ENCODE data around the gene SIK2. TPM values are rescaled to one million over a fixed set of nuclear protein-coding genes. Genes with fewer than 3 reads are reported as not detected.

Gene SIK2
- polyA plus RNA-seq, 1 donor from 2014 or later = 9.0 TPM

DNA sequence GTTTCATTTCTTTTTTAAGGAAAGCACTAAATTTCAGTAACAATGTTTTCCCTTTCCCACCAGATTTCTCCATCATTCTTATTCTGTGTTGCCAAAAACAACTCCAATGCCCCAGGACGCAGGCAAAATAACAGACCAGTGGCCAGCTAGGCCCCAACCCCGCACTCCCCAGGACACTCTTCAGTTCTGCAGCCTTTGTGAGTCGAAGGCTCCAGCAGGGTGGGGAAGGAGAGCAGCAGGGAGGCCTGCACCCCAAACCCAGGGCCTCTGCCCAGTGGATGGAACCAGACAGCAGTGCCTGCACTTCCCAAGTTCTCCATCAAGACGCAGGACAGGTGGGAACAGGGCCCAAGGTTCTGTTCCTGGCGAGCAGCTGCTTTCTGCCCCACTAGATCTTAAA is 129.6 kb downstream of the SIK2 start:
- Histone ChIP-seq H4K20me1 (ENCODE audit: insufficient read depth) (no peaks in the 10 kb centered on the region), H3K27me3 (ENCODE audit: insufficient read depth, low read depth, low read length) (no peaks in the 10 kb centered on the region), H3K4me2 (ENCODE audit: low read length) (no peak overlapping the region), H3K9ac (ENCODE audit: low read length) (no peak overlapping the region), H3K27ac (ENCODE audit: low read length) (peak overlapping the region; percentile 52), H3K9me3 (ENCODE audit: low read length) (no peaks in the 10 kb centered on the region), H3K79me2 (replicated peaks; ENCODE audit: insufficient read depth, low read length) (no peaks in the 10 kb centered on the region), H3K36me3 (ENCODE audit: insufficient read depth, low read length) (no peaks in the 10 kb centered on the region), H3K9me2 (ENCODE audit: insufficient read depth, low read length) (no peaks in the 10 kb centered on the region), H2AFZ (ENCODE audit: low read depth, low read length) (no peak overlapping the region), H3F3A (ENCODE audit: insufficient read depth, low read length, poor library complexity, severe bottlenecking) (no peaks in the 10 kb centered on the region), H3K4me3 (ENCODE audit: low read length) (no peak overlapping the region)
- TF ChIP-seq EP300 (conservative IDR thresholded peaks at IDR 0.05; ENCODE audit: poor library complexity, severe bottlenecking) (no peak), SMC3 (conservative IDR thresholded peaks at IDR 0.05; ENCODE audit: poor library complexity) (no peak), RAD21 (conservative IDR thresholded peaks at IDR 0.05) (no peak), EZH2 (IDR thresholded peaks at IDR 0.05; ENCODE audit: borderline replicate concordance, insufficient read depth, low read length, poor library complexity, severe bottlenecking) (no peak), TAF1 (IDR thresholded peaks at IDR 0.05; ENCODE audit: low read depth) (no peak), MXI1 (conservative IDR thresholded peaks at IDR 0.05; ENCODE audit: poor library complexity, severe bottlenecking) (no peak), POLR2AphosphoS5 (IDR thresholded peaks at IDR 0.05) (no peak), REST (IDR thresholded peaks at IDR 0.05; ENCODE audit: borderline replicate concordance) (no peak)
- TF ChIP-seq, protein P1, sequence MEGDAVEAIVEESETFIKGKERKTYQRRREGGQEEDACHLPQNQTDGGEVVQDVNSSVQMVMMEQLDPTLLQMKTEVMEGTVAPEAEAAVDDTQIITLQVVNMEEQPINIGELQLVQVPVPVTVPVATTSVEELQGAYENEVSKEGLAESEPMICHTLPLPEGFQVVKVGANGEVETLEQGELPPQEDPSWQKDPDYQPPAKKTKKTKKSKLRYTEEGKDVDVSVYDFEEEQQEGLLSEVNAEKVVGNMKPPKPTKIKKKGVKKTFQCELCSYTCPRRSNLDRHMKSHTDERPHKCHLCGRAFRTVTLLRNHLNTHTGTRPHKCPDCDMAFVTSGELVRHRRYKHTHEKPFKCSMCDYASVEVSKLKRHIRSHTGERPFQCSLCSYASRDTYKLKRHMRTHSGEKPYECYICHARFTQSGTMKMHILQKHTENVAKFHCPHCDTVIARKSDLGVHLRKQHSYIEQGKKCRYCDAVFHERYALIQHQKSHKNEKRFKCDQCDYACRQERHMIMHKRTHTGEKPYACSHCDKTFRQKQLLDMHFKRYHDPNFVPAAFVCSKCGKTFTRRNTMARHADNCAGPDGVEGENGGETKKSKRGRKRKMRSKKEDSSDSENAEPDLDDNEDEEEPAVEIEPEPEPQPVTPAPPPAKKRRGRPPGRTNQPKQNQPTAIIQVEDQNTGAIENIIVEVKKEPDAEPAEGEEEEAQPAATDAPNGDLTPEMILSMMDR (IDR thresholded peaks at IDR 0.05; ENCODE audit: poor library complexity, severe bottlenecking) = no peak

DNA sequence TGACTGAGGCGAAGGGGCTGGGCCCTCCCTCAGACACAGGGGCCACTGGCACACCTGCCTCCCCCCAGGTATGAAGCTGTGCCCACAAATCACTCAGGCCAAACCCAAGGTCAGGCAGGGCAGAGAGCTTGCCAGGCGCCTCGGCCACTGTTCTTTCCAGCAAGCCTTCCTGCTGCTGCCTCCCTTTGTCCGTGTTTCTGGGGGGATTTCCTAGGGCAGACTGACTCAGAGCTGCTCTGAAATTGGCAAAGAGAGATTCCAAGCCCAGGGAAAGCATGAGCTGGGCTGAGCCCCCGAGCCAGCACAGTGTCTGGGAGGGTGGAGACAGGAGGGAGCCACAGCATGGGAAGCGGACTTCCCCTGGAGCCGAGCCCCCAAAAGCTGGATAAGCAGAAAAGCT is 130.8 kb downstream of the SIK2 start:
- H3K9me3 ChIP-seq (ENCODE audit: low read length) = no peaks in the 10 kb centered on the region
- H2AFZ ChIP-seq (ENCODE audit: low read depth, low read length) = no peak overlapping the region
- H3K27ac ChIP-seq (ENCODE audit: low read length) = no peak overlapping the region
- TF ChIP-seq, protein P1 (IDR thresholded peaks at IDR 0.05; ENCODE audit: poor library complexity, severe bottlenecking) = no peak
- TF ChIP-seq EZH2 (IDR thresholded peaks at IDR 0.05; ENCODE audit: borderline replicate concordance, insufficient read depth, low read length, poor library complexity, severe bottlenecking) (no peak), EP300 (conservative IDR thresholded peaks at IDR 0.05; ENCODE audit: poor library complexity, severe bottlenecking) (no peak), REST (IDR thresholded peaks at IDR 0.05; ENCODE audit: borderline replicate concordance) (no peak), POLR2AphosphoS5 (IDR thresholded peaks at IDR 0.05) (no peak), SMC3 (conservative IDR thresholded peaks at IDR 0.05; ENCODE audit: poor library complexity) (no peak), TAF1 (IDR thresholded peaks at IDR 0.05; ENCODE audit: low read depth) (no peak), RAD21 (conservative IDR thresholded peaks at IDR 0.05) (no peak), MXI1 (conservative IDR thresholded peaks at IDR 0.05; ENCODE audit: poor library complexity, severe bottlenecking) (no peak)
- no peaks in the 10 kb centered on the region for H3K27me3 ChIP-seq (ENCODE audit: insufficient read depth, low read depth, low read length)
- no peaks in the 10 kb centered on the region for H3K79me2 ChIP-seq (replicated peaks; ENCODE audit: insufficient read depth, low read length)
- H3K9ac ChIP-seq (ENCODE audit: low read length) = no peak overlapping the region
- H4K20me1 ChIP-seq (ENCODE audit: insufficient read depth) = no peaks in the 10 kb centered on the region
- H3K9me2 ChIP-seq (ENCODE audit: insufficient read depth, low read length) = no peaks in the 10 kb centered on the region
- no peak overlapping the region for H3K4me2 ChIP-seq (ENCODE audit: low read length)
- no peak overlapping the region for H3K4me3 ChIP-seq (ENCODE audit: low read length)
- H3K36me3 ChIP-seq (ENCODE audit: insufficient read depth, low read length) = no peaks in the 10 kb centered on the region
- H3F3A ChIP-seq (ENCODE audit: insufficient read depth, low read length, poor library complexity, severe bottlenecking) = no peaks in the 10 kb centered on the region

All from neural cell (in vitro differentiated cells).